GM10847 (cell line): ENCODE measurements around the gene SH3TC2.

ENCODE experiments used
- POLR2A ChIP-seq: IDR thresholded peaks from 2 replicates; pipeline ENCODE4 v1.6.1; 2011; ENCODE audit not compliant: insufficient read length; ENCODE audit errors: extremely low read depth

The SH3TC2 gene

GRCh38 chr5:148976569-148977381, 86.1 kb downstream of the SH3TC2 start:
- TF ChIP-seq POLR2A: no peak

DNA sequence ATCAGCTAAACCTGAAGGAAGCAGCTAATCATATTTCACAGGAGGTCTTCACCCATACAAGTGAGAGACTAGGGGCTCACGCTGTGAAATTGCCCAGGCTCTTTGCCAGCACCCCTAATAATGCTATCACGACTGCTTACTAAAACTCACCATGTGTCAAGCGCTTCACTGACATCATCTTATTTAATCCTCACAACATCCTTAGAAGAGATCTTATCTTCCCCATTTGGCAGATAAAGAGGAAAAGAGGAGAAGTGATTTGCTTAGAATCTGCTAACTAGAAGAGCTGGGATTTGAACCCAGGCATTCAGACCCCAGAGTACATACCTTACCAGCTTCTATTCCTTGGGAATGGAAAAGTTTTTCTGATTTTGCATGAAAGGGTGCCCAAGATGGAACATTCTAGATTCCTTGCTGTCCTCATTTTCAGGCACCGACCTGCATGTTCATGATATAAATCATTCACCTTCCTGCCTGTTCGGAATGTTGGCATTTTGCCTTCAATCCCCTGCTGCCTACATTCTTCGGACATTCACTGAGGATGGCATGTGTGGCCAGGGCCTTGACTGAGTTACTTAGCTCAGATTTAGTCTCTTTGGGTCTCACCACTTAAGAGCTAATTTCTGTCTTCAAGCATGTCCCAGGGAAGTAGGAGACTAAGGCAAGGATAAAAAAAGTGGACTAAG, 88.1 kb downstream of the SH3TC2 start:
- TF ChIP-seq POLR2A: no peak

DNA sequence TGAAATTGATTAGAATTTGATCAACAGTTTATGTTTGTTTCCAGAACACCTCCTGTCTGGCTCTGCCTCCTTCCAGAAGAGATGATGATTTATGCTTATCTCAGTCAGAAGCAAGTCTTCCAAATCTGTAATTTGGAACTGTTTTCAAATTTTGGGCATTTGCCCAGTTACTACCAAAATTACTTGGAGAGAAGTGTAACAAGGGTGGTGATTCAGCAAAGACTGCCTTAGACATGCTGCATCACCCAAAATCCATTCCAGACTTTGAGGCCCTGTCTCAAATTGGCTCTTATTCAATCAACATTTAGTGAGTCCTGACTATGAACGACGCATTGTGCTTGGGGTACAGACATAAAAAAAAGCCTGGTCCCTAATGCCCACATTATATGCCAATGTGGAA, 89.4 kb downstream of the SH3TC2 start:
- TF ChIP-seq POLR2A: no peak

DNA sequence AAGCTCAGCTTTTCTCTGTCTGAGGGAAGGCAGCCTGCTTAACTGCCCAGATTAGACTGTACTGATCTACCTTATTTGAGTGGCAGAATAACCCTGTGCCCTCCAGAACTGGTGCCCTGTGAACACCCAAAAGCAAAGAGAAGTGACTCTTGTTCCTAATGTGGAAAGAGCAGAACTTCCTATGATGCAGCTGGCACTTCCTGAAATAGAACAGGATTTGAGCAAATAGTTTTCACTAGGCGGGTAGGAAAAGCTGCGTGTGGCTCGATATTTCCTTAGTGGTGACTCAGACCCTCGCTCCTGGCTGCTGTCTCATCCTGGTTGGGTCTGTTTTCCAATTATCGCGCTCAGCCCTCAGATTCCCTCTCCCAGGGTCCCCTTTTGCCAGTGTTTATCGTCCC, 89.9 kb downstream of the SH3TC2 start:
- no peak for TF ChIP-seq POLR2A

DNA sequence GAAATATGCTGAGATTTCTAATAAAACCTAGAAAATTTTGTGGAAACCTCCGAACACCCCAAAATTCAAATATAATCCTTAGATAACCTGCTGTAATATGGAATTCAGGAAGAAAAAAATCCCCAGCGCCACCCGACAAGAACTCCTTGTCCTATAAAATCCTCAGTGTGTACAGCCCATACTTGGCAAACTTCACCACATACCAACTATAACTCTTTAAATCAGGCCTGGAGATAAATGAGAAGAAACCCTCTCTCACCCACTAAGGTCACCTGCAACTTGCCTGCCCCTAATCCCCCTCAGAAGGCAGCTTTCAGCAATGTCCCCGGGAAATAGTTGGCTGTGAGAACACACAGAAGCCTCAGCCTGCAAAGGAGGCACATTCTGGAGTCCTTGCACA, 90.5 kb downstream of the SH3TC2 start:
- no peak for TF ChIP-seq POLR2A

- no peak for TF ChIP-seq POLR2A
These were observed 92.0 kb downstream of the SH3TC2 start for GRCh38 chr5:148970876-148971275.

DNA sequence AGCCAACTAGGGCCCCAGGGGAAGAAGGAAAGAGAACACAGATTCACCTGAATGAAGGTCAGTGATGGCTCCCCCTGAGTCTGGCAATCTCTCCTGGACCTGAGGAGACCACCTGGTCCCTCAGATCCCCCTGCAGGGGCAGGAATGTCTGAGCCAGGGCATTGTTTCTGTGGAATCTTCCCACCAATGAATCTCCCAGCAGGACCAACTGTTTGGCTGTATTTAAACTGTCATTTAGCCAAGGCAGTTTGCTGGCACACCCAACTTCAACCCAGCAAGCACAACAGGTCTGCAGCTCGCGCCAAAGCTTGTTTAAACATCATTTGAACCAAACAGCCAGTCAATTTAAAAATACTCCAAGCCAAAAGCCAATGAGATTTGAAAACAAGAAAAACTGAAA, 92.6 kb downstream of the SH3TC2 start:
- no peak for TF ChIP-seq POLR2A

- TF ChIP-seq POLR2A: no peak
These were observed 93.6 kb downstream of the SH3TC2 start for GRCh38 chr5:148969291-148969690.

DNA sequence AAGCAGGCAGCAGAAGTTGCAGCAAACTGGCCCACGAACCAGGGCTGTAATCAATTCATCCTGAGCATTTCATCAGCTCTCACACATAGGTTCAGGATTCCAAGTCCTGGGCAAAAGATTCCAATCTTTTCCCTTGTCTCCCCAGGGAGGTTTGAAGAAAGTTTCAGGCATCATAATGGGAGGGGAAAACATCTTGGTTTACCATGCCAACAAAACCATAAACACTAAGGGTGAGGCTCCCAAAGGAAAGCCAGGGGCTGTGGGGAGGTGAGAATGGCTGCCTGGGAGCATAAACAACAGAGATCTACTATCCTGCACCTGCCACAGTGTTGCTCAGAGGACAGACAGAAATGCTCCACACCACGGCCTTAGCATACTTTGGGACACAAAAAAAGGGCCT, 94.6 kb downstream of the SH3TC2 start:
- no peak for TF ChIP-seq POLR2A

GRCh38 chr5:148967783-148968182, 95.1 kb downstream of the SH3TC2 start:
- TF ChIP-seq POLR2A: no peak

GRCh38 chr5:148966938-148967337, 95.9 kb downstream of the SH3TC2 start:
- no peak for TF ChIP-seq POLR2A

DNA sequence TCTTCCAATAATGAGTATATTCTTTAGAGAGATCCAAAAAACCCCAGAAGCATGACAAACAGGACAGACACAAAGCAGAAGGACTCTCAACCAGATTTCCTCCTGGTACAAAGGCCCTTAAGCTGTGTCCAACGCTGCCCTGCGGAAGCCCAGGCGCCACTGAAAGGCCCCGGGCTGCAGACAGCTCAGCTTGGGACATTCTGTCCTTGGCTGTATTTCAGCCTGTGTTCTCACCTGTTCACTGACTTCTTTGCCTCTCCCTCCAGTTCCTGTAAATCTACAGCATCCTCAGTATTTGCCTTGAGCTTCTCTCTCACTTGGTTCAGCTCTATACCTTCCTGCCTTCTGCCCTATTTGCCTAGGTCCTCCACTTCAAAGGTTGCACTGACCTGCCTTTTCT, 96.5 kb downstream of the SH3TC2 start:
- no peak for TF ChIP-seq POLR2A

DNA sequence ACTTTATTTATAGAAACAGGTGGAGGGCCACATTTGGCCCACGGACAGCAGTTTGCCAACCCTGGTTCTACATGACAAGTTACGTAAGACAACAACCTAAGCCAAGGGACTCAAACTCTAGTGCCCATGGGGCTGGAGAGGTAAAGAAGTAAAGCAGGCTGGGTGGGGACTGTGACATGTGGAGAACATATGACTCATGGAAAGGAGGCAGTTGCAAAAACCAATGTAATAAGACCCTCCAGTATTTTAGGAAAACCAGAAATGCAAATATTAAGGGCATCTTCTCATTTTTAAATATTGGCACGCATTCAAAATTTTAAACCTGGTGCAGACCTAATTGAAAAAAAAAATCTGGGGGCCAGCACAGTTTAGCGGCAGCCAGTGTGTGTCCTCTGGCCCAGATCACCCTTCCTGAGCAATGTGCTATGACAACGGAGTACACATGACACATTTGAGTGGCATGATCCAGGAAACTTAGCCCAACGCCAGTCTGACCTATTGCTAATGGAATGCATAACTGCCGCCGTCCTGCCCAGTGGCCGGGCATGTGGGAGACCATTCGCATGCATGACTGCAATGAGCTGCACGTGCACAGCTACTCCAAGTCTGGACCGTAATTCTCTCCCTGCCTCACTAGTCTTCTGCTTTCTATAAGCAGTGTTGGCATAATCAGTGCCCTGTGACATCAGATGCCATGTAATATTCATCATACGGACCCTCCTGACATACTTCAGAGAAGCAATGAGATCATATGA, 97.2 kb downstream of the SH3TC2 start:
- no peak for TF ChIP-seq POLR2A

- TF ChIP-seq POLR2A: no peak
These were observed 99.2 kb downstream of the SH3TC2 start for GRCh38 chr5:148963664-148964063.

DNA sequence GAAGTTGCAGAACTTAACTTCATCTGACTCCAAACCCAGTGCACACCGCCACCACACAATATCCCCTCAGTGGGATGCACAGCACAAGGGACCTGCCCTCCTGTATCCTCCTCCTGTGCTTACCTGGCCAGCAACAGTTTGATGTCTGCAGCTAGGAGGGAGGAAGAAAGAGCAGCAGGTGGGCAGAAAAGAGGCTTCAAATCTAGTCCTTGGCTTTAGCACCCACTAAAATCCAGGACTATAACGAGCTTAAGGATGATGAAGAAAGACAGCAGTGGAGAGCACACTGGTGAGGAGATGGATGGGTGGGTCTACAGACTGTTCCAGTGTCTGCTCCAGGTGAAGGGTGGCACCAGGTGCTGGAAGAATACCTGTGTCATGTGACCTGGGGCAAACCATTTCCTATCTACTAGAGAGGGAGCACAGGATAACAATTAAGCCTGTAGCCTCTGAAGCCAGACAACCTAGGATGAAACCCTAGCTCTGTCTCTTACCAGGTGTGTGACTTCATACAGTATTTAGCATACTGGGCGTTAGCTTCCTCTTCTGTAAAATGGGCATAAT, 100.0 kb downstream of the SH3TC2 start:
- TF ChIP-seq POLR2A: no peak

DNA sequence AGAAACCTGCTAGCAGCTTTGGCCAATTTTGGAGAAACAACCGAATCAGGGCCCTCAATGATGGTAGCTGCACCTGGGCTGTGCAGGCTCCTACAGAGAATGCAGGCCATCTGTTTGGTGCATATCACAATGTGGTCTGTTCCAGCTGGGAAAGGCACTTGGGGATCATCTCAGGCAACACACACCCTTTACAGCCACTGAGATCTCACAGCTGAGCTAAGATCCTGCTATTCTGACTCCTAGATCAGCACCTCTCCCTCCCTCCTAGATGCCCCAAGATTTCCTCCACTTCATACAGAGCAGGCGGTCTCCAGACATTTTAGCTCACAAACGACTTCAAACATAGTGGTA, 100.7 kb downstream of the SH3TC2 start:
- TF ChIP-seq POLR2A: no peak
